Colonic mucosa (tissue), 4 donors: ENCODE data around the gene SHISAL1. TPM values are rescaled to one million over a fixed set of nuclear protein-coding genes. Genes with fewer than 3 reads are reported as not detected.

Source experiments
- DNase-seq: peaks from one replicate; pipeline ENCODE4 v3.0.0-alpha.2; 2020
- H3K27ac ChIP-seq: fragments of 200-600 bp; one replicate; pipeline ENCODE4 v1.8.0; 2021
- H3K27me3 ChIP-seq: fragments of 200-600 bp; one replicate; pipeline ENCODE4 v1.8.0; 2021
- H3K36me3 ChIP-seq: fragments of 200-600 bp; one replicate; pipeline ENCODE4 v1.8.0; 2021
- H3K4me1 ChIP-seq: fragments of 200-600 bp; one replicate; pipeline ENCODE4 v1.8.0; 2021; ENCODE audit warnings: mild to moderate bottlenecking
- H3K4me3 ChIP-seq: fragments of 200-600 bp; one replicate; pipeline ENCODE4 v1.8.0; 2021
- H3K9ac ChIP-seq, 2 donors: one replicate each; pipeline ENCODE4 v1.7.0; 2013; ENCODE audit warnings: control low read depth in 2 of 2, low read depth in 2 of 2, low read length in 2 of 2
- H3K9me3 ChIP-seq: fragments of 200-600 bp; one replicate; pipeline ENCODE4 v1.8.0; 2021
- intact Hi-C: fragments of 100-400 bp; cut with DNase I; formaldehyde crosslinking; loops from one replicate; pipeline ENCODE4 v1.14.1; 2022
- total RNA-seq, 2 donors: library from RNA; stranded (reverse); fragmentation: NEBNext Ultra II Directional in 1 of 2; extraction: Animal tissue kit (Norgen Biotek cat#: 25700) in 1 of 2; gene quantifications; one replicate each; pipeline ENCODE4 v1.2.1, GENCODE V29; 2021
- TF ChIP-seq, protein P1 (sequence below): fragments of 200-600 bp; IDR thresholded peaks from one replicate; pipeline ENCODE4 v1.8.0; 2022; ENCODE audit warnings: antibody characterized with exemption, mild to moderate bottlenecking
- donor health status: healthy.
- donor health status: DM: no; HTN: no; CAD: no.
- donor health status: DM: no; HTN: no; CAD: no.

Gene SHISAL1
- total RNA-seq, 2 donors from 2014 or later: 0.27 to 6.6 TPM

DNA sequence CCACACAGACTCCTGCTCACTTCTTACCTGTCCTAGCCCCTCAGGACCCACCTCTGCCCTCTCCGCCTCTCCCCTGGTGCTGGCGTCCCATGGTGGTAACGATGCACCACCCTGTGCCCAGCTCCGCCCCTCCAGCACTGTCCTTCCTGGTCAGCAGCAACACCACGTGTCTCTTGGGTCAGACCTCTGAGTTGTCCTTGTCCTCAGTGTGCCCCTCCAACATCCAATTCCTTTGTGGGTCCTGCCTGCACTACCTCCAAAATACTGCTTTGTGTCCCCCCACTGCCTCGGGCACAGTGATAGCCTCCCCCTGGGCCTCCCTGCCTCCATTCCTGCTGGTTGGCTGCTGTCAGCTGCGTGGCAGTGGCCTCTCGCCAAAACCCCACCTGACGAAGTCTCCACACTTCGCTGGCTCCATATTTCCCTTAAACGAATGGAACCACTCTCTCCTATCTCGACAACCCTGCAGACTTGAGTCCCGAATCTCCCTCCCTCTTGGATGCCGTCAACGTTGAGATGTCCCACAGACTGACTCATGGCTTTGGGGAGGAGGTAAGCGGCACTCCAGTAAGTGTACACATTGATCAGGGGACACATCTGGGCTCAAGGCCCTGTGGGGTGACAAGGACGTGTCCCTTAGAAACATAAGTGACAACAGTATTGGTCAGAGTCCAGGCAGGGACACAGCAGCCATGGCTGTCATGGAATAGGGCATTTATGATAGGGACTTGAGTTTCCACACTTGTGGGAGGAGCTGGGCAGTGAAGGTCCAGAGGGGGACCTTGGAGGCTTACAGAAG, 42.8 kb downstream of the SHISAL1 start:
- Histone ChIP-seq H3K9me3 (no peaks in the 10 kb centered on the region), H3K36me3 (no peaks in the 10 kb centered on the region), H3K27ac (no peak overlapping the region), H3K4me1 (no peaks in the 10 kb centered on the region), H3K27me3 (no peaks in the 10 kb centered on the region), H3K4me3 (no peak overlapping the region), H3K9ac (no peak overlapping the region)
- TF ChIP-seq, protein P1, sequence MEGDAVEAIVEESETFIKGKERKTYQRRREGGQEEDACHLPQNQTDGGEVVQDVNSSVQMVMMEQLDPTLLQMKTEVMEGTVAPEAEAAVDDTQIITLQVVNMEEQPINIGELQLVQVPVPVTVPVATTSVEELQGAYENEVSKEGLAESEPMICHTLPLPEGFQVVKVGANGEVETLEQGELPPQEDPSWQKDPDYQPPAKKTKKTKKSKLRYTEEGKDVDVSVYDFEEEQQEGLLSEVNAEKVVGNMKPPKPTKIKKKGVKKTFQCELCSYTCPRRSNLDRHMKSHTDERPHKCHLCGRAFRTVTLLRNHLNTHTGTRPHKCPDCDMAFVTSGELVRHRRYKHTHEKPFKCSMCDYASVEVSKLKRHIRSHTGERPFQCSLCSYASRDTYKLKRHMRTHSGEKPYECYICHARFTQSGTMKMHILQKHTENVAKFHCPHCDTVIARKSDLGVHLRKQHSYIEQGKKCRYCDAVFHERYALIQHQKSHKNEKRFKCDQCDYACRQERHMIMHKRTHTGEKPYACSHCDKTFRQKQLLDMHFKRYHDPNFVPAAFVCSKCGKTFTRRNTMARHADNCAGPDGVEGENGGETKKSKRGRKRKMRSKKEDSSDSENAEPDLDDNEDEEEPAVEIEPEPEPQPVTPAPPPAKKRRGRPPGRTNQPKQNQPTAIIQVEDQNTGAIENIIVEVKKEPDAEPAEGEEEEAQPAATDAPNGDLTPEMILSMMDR: no peak
- intact Hi-C loops: no loop called here
- DNase-seq: no peak

DNA sequence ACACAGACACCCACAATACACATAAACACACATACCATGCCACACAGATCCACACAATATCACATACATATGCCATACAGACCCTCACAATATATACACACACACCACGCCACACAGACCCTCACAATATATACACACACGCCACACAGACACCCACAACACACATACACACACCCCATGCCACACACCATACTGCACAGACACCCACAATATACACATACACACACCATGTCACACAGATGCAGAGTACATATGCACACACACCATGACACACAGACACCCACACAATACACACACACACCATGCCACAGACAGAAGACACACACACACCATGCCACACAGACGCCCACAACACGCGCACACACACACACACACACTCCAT, 43.6 kb downstream of the SHISAL1 start:
- no peaks in the 10 kb centered on the region for H3K27me3 ChIP-seq
- no peaks in the 10 kb centered on the region for H3K4me1 ChIP-seq
- TF ChIP-seq, protein P1: no peak
- intact Hi-C loops: no loop called here
- H3K9ac ChIP-seq: no peak overlapping the region
- no peak for DNase-seq
- no peak overlapping the region for H3K4me3 ChIP-seq
- no peaks in the 10 kb centered on the region for H3K9me3 ChIP-seq
- H3K36me3 ChIP-seq: no peaks in the 10 kb centered on the region
- H3K27ac ChIP-seq: no peak overlapping the region

DNA sequence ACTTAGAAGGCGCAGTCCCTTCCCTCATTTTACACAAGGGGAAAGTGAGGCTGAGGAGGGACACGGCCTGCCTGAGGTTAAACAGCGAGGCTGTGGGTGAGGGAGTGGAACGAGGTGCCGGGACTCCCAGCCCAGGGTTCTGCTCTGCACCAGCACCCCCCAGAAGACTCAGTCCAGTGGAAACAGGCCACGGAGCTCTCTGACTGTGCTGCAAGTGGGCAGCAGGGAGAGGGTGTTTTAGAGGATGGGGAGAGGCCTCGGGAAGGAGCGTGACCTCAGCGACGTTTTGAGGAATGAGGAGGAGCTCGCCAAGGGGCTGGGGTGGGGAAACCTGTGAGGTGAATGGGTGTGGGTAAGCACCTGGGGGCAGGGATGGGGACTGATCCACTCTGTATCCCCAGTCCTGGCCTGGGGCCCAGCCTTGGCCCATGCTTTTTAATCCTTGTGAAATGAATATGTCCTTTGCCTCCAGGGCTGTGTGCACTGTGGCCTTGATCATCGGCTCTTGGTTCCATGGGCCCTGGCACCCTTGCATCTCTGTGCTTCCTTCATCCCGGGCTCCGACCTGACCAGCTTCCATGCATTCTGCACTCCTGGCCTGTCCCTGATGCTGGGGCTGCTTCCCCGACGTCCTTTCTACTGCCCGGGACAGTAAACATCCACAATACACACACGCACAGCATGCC, 44.2 kb downstream of the SHISAL1 start:
- H3K4me1 ChIP-seq: no peaks in the 10 kb centered on the region
- DNase-seq: no peak
- H3K9ac ChIP-seq: no peak overlapping the region
- H3K4me3 ChIP-seq: no peak overlapping the region
- no peaks in the 10 kb centered on the region for H3K36me3 ChIP-seq
- TF ChIP-seq, protein P1: no peak
- intact Hi-C loops: no loop called here
- H3K27ac ChIP-seq: no peak overlapping the region
- no peaks in the 10 kb centered on the region for H3K27me3 ChIP-seq
- H3K9me3 ChIP-seq: no peaks in the 10 kb centered on the region

DNA sequence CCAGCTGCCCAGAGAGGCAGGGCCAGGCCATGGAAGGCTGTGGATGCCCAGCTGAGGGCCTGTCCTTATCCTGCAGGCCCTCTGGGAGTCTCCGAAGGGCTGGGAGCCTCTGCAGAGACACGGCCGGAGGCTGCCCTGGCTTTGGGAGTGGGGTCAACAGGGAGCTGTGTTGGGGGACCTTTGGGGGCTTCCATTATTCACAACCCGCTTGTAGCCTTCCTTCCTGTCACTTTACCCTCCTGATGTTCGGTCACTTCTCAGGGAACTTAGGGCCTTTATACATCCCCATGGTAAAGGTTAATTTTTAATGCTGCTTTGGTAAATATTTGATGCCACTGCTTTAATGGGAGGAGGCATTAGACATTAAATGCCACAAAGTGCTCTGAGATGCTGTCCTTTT, 44.9 kb downstream of the SHISAL1 start:
- Histone ChIP-seq H3K27me3 (no peaks in the 10 kb centered on the region), H3K9ac (no peak overlapping the region), H3K9me3 (no peaks in the 10 kb centered on the region), H3K4me1 (no peaks in the 10 kb centered on the region), H3K4me3 (no peak overlapping the region), H3K27ac (no peak overlapping the region), H3K36me3 (no peaks in the 10 kb centered on the region)
- TF ChIP-seq, protein P1: no peak
- no peak for DNase-seq
- intact Hi-C loops: no loop called here

DNA sequence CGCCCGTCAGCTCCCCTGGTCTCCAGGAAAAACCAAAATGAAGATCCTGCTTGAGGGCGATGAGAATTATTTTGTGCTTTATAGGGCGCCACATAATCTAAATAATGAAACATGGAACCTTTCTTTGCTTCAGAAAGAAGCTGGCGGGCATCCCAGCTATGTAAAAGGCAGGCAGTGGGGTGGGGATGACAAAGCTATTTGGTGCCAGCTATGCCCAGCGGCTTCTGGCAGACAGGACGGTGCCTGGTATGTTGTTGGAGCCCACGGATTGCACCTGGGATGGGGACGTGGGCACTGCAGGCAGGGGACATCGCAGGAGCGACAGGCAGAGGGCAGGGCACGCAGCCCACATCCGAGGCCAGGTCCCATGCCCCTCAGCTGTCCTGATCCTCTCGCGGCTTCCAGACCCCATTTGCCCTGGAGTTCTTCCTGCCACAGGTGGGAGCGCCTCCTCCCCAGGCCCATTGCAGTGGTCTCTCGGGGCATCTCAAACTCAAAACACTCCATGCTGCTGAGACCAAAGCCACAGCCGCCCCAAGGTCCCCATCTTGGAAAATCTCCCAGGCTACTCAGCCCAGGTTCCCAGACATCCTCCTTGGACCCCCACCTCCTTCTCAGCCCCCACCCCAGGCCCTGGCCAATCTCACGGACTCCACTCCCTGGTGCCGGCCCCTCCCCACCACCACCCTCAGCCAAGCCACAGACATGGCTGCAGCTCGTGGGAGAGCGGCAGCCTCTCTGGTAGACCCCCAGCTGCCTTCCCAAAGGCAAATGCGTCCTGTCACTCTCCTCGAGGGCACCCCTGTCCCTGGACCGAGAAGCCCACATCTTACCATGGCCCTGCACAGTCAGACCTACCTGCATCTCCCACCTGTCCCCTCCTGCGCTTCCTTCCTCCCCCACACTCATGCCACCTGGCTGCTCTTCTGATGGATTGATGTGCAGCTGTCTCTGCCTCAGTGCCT, 45.7 kb downstream of the SHISAL1 start:
- no peaks in the 10 kb centered on the region for H3K27me3 ChIP-seq

More for the DNA sequence above, 45.7 kb downstream of the SHISAL1 start:
- Histone ChIP-seq H3K4me3 (no peak overlapping the region), H3K4me1 (no peaks in the 10 kb centered on the region), H3K27ac (no peak overlapping the region), H3K36me3 (no peaks in the 10 kb centered on the region), H3K9me3 (no peaks in the 10 kb centered on the region), H3K9ac (no peak overlapping the region)
- DNase-seq: no peak
- intact Hi-C loops: no loop called here
- TF ChIP-seq, protein P1: no peak
